Transverse colon (tissue), 4 donors: ENCODE data around the gene CTSA. TPM values are rescaled to one million over a fixed set of nuclear protein-coding genes. Genes with fewer than 3 reads are reported as not detected.

Experiments used
- DNase-seq: peaks from one replicate; pipeline ENCODE4 v3.0.0-alpha.2; 2019
- H3K27ac ChIP-seq, 4 donors: fragments of 200-600 bp; sonication (generic); 2 replicates each; pipeline ENCODE4 v1.5.1; 2016 to 2018; ENCODE audit warnings: inconsistent platforms in 4 of 4
- H3K27me3 ChIP-seq: fragments of 200-600 bp; sonication (generic); 2 replicates; pipeline ENCODE4 v1.5.1; 2017; ENCODE audit warnings: inconsistent platforms
- H3K36me3 ChIP-seq, 4 donors: fragments of 200-600 bp; sonication (generic); 2 replicates each; pipeline ENCODE4 v1.5.1; 2017 to 2019; ENCODE audit warnings: inconsistent platforms in 4 of 4
- H3K4me1 ChIP-seq, 4 donors: fragments of 200-600 bp; sonication (generic); 2 replicates each; pipeline ENCODE4 v1.5.1; 2017 to 2020; ENCODE audit warnings: inconsistent platforms in 4 of 4
- H3K4me3 ChIP-seq, 4 donors: fragments of 200-600 bp; sonication (generic); 1 replicate in 1 of 4; 2 replicates in 3 of 4; pipeline versions ENCODE4 v1.5.1 to v1.6.1; 2017 to 2019; ENCODE audit warnings: inconsistent platforms in 4 of 4
- H3K9me3 ChIP-seq, 2 donors: fragments of 200-600 bp; sonication (generic); 2 replicates each; pipeline ENCODE4 v1.5.1; 2017 to 2019; ENCODE audit warnings: inconsistent platforms in 2 of 2
- CTCF ChIP-seq, 5 experiments: fragments of 200-600 bp in 3 of 5; fragments of 450-650 bp in 2 of 5; sonication (generic) in 3 of 5; IDR thresholded peaks; 1 replicate in 2 of 5; 2 replicates in 3 of 5; pipeline ENCODE4 v1.5.1; 2016 to 2017; ENCODE audit warnings: antibody characterized with exemption in 5 of 5, inconsistent platforms in 3 of 5, mild to moderate bottlenecking in 2 of 5, moderate library complexity in 1 of 5
- EP300 ChIP-seq: sonication (generic); formaldehyde crosslinking; IDR thresholded peaks from one replicate; pipeline ENCODE4 v1.6.1; 2017; ENCODE audit warnings: antibody characterized with exemption, low read depth
- POLR2A ChIP-seq: fragments of 450-650 bp; IDR thresholded peaks from one replicate; pipeline ENCODE4 v1.6.1; 2016; ENCODE audit warnings: antibody characterized with exemption, mild to moderate bottlenecking, moderate library complexity
- POLR2AphosphoS5 ChIP-seq, 3 donors: sonication (generic); formaldehyde crosslinking; IDR thresholded peaks; one replicate each; pipeline ENCODE4 v1.6.1; 2016; ENCODE audit warnings: antibody characterized with exemption in 3 of 3
- WGBS, 2 donors: methylation state at CpG; one replicate each; pipeline ENCODE4 v1.1.5; 2018; ENCODE audit warnings: low coverage in 1 of 2; 5-methylcytosine and 5-hydroxymethylcytosine counted together
- in situ Hi-C, 4 donors: fragments of 200-750 bp; cut with MboI; loops; one replicate each; pipeline versions ENCODE4 v1.15.0 to v1.15.1; 2017; ENCODE audit warnings: low sequenced_read_pairs in 3 of 4, low pct_ligation_motif_present in 1 of 4, low pct_unique_long_range_greater_than_20kb in 1 of 4
- intact Hi-C: fragments of 100-400 bp; cut with DNase I; formaldehyde crosslinking; loops from one replicate; pipeline ENCODE4 v1.15.1; 2023; ENCODE audit warnings: low total_unique reads
- total RNA-seq, 4 donors: library from RNA; depleted of rRNA; stranded (reverse); fragments of >200 nt; gene quantifications; one replicate each; pipeline ENCODE4 v1.1.0, GENCODE V29; 2016

CTSA gene
- total RNA-seq, result 100 to 1,000 TPM; 197 to 971 (median 466) TPM

GRCh38 chr20:45890985-45891983, at the start of gene CTSA, which contains the start of gene NEURL2:
TSS of gene CTSA (plus strand) at chr20:45891335. CDS start at chr20:45891569, 234 bp downstream.
TSS of gene NEURL2 (minus strand) at chr20:45891208. CDS start at chr20:45890991, 217 bp downstream.
- in situ Hi-C loops, result no loop called here
- intact Hi-C loops, result loop anchor here (1.0 to 10.0 kb wide), 2 partner anchors 80 to 96 kb away; partner anchors contain the start of genes DNTTIP1 and WFDC3

GRCh38 chr20:45841407-45842129, 49.6 kb upstream of the CTSA start:
- no peak for TF ChIP-seq CTCF (IDR thresholded peaks at IDR 0.05)
- no peak for TF ChIP-seq POLR2A
- no peak for TF ChIP-seq POLR2AphosphoS5 (IDR thresholded peaks at IDR 0.05)
- Histone ChIP-seq H3K4me1 (peaks cover 4 to 26% (median 10%) of the 10 kb centered on the region in 4 donors), H3K36me3 (peaks cover 0 to 22% (median 5%) of the 10 kb centered on the region in 4 donors), H3K4me3 (no peak overlapping the region), H3K27me3 (no peaks in the 10 kb centered on the region), H3K9me3 (no peaks in the 10 kb centered on the region), H3K27ac (peak overlapping the region; percentile 39 to 70 (median 61))
- intact Hi-C loops, result no loop called here
- 95% methylated on average over 10 of the region's 10 CpGs; no CpG with 5 or more reads in 1 of the 2 donors for WGBS, 2 donors
- no peak for DNase-seq
- in situ Hi-C loops, result no loop called here

More at GRCh38 chr20:45890985-45891983, at the start of gene CTSA, which contains the start of gene NEURL2:
- WGBS, 2 donors, result 1% methylated on average over 18 of the region's 78 CpGs; no CpG with 5 or more reads in 1 of the 2 donors
- TF ChIP-seq EP300 (peak; percentile 58), POLR2AphosphoS5 (IDR thresholded peaks at IDR 0.05) (peak; percentile 91 to 93 (median 92)), POLR2A (peak; percentile 73), CTCF (IDR thresholded peaks at IDR 0.05) (peak in 1 of 5 experiments; percentile 8)
- Histone ChIP-seq H3K4me3 (peak within 1 kb of the TSS; percentile 70 to 84 (median 76)), H3K36me3 (peaks cover 0 to 18% (median 2%) of the 10 kb centered on the region in 4 donors), H3K4me1 (peaks cover 15 to 41% (median 32%) of the 10 kb centered on the region in 4 donors), H3K27ac (peak within 1 kb of the TSS; percentile 87 to 90 (median 88)), H3K27me3 (no peaks in the 10 kb centered on the region), H3K9me3 (no peaks in the 10 kb centered on the region)
- DNase-seq, result peak; percentile 97

GRCh38 chr20:45842169-45842812, 48.8 kb upstream of the CTSA start:
- peak; percentile 32 for DNase-seq
- H3K27me3 ChIP-seq, result no peaks in the 10 kb centered on the region
- peaks cover 0 to 22% (median 5%) of the 10 kb centered on the region in 4 donors for H3K36me3 ChIP-seq
- H3K4me3 ChIP-seq, result no peak overlapping the region
- in situ Hi-C loops, result no loop called here
- H3K4me1 ChIP-seq, result peaks cover 4 to 19% (median 6%) of the 10 kb centered on the region in 4 donors
- intact Hi-C loops, result no loop called here
- 46% methylated on average over 5 of the region's 5 CpGs; no CpG with 5 or more reads in 1 of the 2 donors for WGBS, 2 donors
- peak in 2 of 3 donors; percentile 38 to 44 for TF ChIP-seq POLR2AphosphoS5 (IDR thresholded peaks at IDR 0.05)
- no peak for TF ChIP-seq POLR2A
- peak overlapping the region; percentile 39 to 70 (median 61) for H3K27ac ChIP-seq
- no peaks in the 10 kb centered on the region for H3K9me3 ChIP-seq

- DNase-seq, result no peak
- no peak overlapping the region for H3K4me3 ChIP-seq
- H3K36me3 ChIP-seq, result peaks cover 0 to 22% (median 7%) of the 10 kb centered on the region in 4 donors
- intact Hi-C loops, result no loop called here
- H3K4me1 ChIP-seq, result peaks cover 4 to 19% (median 6%) of the 10 kb centered on the region in 4 donors
- TF ChIP-seq POLR2AphosphoS5 (IDR thresholded peaks at IDR 0.05) (no peak), CTCF (IDR thresholded peaks at IDR 0.05) (no peak), EP300 (no peak), POLR2A (no peak)
- no peaks in the 10 kb centered on the region for H3K27me3 ChIP-seq
- H3K27ac ChIP-seq, result peak overlapping the region; percentile 39 to 70 (median 61)
- 87 to 98% methylated on average over 3 to 14 of the region's 14 CpGs for WGBS, 2 donors
- in situ Hi-C loops, result no loop called here
- no peaks in the 10 kb centered on the region for H3K9me3 ChIP-seq
Observed at GRCh38 chr20:45843506-45843905, 47.6 kb upstream of the CTSA start.
